CD4-positive, alpha-beta T cell (primary cell): ENCODE results near the gene IRF6. TPM values are rescaled to one million over a fixed set of nuclear protein-coding genes. Genes with fewer than 3 reads are reported as not detected.

Experiments
- ATAC-seq: fragments of 200-7000 bp; cut with Tn5 transposase; one replicate; pipeline ENCODE4 v1.10.0; 2022; ENCODE audit warnings: mild to moderate bottlenecking; ENCODE audit not compliant: poor library complexity
- CTCF ChIA-PET: fragments of 350-600 bp; sonication (Branson Sonifier 250); formaldehyde crosslinking; loops from one replicate; lab custom pipeline; 2021; ENCODE audit warnings: antibody characterized with exemption, inconsistent platforms; lab: Charles Lee
- POLR2A ChIA-PET: fragments of 350-600 bp; sonication (Branson Sonifier 250); formaldehyde crosslinking; loops from one replicate; lab custom pipeline; 2021; ENCODE audit warnings: antibody characterized with exemption, inconsistent platforms; lab: Charles Lee
- DNase-seq, 14 experiments: peaks; one replicate each; pipeline ENCODE4 v3.0.0-alpha.2; 2013 to 2020; ENCODE audit warnings: mixed read lengths in 2 of 14
- H3K27ac ChIP-seq, 2 donors: one replicate each; pipeline versions ENCODE4 v1.5.1 to v1.7.0; 2013; ENCODE audit warnings: low read length in 2 of 2, low read depth in 1 of 2, mild to moderate bottlenecking in 1 of 2
- H3K27me3 ChIP-seq, 2 experiments: 1 replicate in 1 of 2; 2 replicates in 1 of 2; pipeline versions ENCODE4 v1.6.1 to v1.7.0; 2013; ENCODE audit warnings: low read length in 2 of 2, control low read depth in 1 of 2, mild to moderate bottlenecking in 1 of 2, moderate library complexity in 1 of 2; ENCODE audit not compliant: insufficient read depth in 2 of 2, control insufficient read depth in 1 of 2
- H3K36me3 ChIP-seq: one replicate; pipeline ENCODE4 v1.6.1; 2013; ENCODE audit warnings: low read length, control low read depth; ENCODE audit not compliant: insufficient read depth
- H3K4me1 ChIP-seq: one replicate; pipeline ENCODE4 v1.6.1; 2013; ENCODE audit warnings: low read length, control low read depth; ENCODE audit not compliant: insufficient read depth
- H3K4me3 ChIP-seq: one replicate; pipeline ENCODE4 v1.5.1; 2013; ENCODE audit warnings: mild to moderate bottlenecking, low read length, moderate library complexity
- H3K9me3 ChIP-seq, 2 experiments: 1 replicate in 1 of 2; 2 replicates in 1 of 2; pipeline versions ENCODE4 v1.6.1 to v1.7.0; 2013; ENCODE audit warnings: low read length in 2 of 2, mild to moderate bottlenecking in 2 of 2, control low read depth in 1 of 2, moderate library complexity in 1 of 2; ENCODE audit not compliant: control insufficient read depth in 1 of 2, insufficient read depth in 1 of 2
- H3K27ac Mint-ChIP-seq: one replicate; pipeline ENCODE4 v1.8.0; 2020; ENCODE audit warnings: mixed read lengths
- H3K27me3 Mint-ChIP-seq: one replicate; pipeline ENCODE4 v1.8.0; 2021; ENCODE audit warnings: mixed read lengths
- H3K36me3 Mint-ChIP-seq: one replicate; pipeline ENCODE4 v1.8.0; 2021; ENCODE audit warnings: low read depth, mixed read lengths
- H3K4me1 Mint-ChIP-seq: one replicate; pipeline ENCODE4 v1.8.0; 2021; ENCODE audit warnings: low read depth, mixed read lengths
- H3K4me3 Mint-ChIP-seq: one replicate; pipeline ENCODE4 v1.8.0; 2020; ENCODE audit warnings: mild to moderate bottlenecking, mixed read lengths
- H3K9me3 Mint-ChIP-seq: one replicate; pipeline ENCODE4 v1.8.0; 2020; ENCODE audit warnings: mixed read lengths
- intact Hi-C, 2 experiments: fragments of 100-400 bp; cut with DNase I in 1 of 2; cut with micrococcal nuclease in 1 of 2; formaldehyde crosslinking; loops; one replicate each; pipeline versions ENCODE4 v1.15.1 to v1.9.0; 2023 to 2025; cut with DNase I, micrococcal nuclease
- total RNA-seq, 174 experiments: library from RNA in 2 of 174; stranded (reverse) in 2 of 174; gene quantifications; one replicate each; pipeline ENCODE4 v1.2.3 and lab custom pipeline; 2021 to 2026
- TF ChIP-seq, protein P1 (sequence below): fragments of 200-600 bp; IDR thresholded peaks from one replicate; pipeline ENCODE4 v1.8.0; 2022; ENCODE audit warnings: antibody characterized with exemption, mild to moderate bottlenecking

The IRF6 gene
- total RNA-seq, 2 experiments from 2014 or later = 0.74 to 1.7 TPM

DNA sequence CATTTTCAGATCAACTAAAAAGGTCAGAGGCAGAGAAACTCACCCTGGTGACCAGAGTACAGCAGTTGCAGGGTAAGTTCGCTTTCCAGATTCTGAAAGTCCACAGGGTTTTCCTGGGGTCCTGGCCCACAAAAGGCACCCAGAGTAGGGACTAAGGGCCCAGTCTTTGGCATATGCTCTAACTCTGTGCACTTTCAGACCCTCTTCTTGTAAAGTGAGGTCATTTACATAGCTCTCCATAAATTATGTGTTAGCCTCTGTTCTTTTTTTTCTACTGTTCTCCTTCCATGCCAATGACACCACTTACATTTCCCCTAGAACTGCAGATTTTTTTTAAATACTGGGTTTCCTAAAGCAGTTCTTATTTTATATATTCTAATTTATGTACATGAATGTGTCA is 27.8 kb downstream of the IRF6 start:
- Mint-ChIP-seq H3K9me3 (no peaks in the 10 kb centered on the region), H3K4me1 (peaks cover 38% of the 10 kb centered on the region), H3K36me3 (peaks cover 59% of the 10 kb centered on the region), H3K27ac (peak overlapping the region; percentile 57), H3K27me3 (no peaks in the 10 kb centered on the region), H3K4me3 (no peak overlapping the region)
- TF ChIP-seq, protein P1, sequence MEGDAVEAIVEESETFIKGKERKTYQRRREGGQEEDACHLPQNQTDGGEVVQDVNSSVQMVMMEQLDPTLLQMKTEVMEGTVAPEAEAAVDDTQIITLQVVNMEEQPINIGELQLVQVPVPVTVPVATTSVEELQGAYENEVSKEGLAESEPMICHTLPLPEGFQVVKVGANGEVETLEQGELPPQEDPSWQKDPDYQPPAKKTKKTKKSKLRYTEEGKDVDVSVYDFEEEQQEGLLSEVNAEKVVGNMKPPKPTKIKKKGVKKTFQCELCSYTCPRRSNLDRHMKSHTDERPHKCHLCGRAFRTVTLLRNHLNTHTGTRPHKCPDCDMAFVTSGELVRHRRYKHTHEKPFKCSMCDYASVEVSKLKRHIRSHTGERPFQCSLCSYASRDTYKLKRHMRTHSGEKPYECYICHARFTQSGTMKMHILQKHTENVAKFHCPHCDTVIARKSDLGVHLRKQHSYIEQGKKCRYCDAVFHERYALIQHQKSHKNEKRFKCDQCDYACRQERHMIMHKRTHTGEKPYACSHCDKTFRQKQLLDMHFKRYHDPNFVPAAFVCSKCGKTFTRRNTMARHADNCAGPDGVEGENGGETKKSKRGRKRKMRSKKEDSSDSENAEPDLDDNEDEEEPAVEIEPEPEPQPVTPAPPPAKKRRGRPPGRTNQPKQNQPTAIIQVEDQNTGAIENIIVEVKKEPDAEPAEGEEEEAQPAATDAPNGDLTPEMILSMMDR = no peak
- no peak for ATAC-seq
- Histone ChIP-seq H3K4me3 (no peak overlapping the region), H3K9me3 (no peaks in the 10 kb centered on the region), H3K36me3 (peaks cover 97% of the 10 kb centered on the region), H3K27ac (no peak overlapping the region), H3K4me1 (peaks cover 33% of the 10 kb centered on the region), H3K27me3 (no peaks in the 10 kb centered on the region)
- intact Hi-C loops = no loop called here
- POLR2A ChIA-PET = interaction anchor here (1.2 to 11.3 kb wide), 2 partner anchors 10 to 29 kb away, joined by 3 to 245 read pairs; no protein-coding TSS in a partner anchor
- CTCF ChIA-PET = interaction anchor here (1.2 to 1.4 kb wide), 2 partner anchors 9 to 30 kb away, joined by 3 to 4 read pairs; no protein-coding TSS in a partner anchor
- DNase-seq = no peak

- Mint-ChIP-seq H3K9me3 (no peaks in the 10 kb centered on the region), H3K27me3 (no peaks in the 10 kb centered on the region), H3K4me1 (peaks cover 35% of the 10 kb centered on the region), H3K27ac (peak overlapping the region; percentile 57), H3K4me3 (no peak overlapping the region), H3K36me3 (peaks cover 56% of the 10 kb centered on the region)
- no peak overlapping the region for H3K4me3 ChIP-seq
- intact Hi-C loops = no loop called here
- peaks cover 34% of the 10 kb centered on the region for H3K4me1 ChIP-seq
- DNase-seq (no peak), ATAC-seq (no peak)
- H3K27me3 ChIP-seq = no peaks in the 10 kb centered on the region
- CTCF ChIA-PET = interaction anchor here (1.2 to 1.4 kb wide), 2 partner anchors 9 to 30 kb away, joined by 3 to 4 read pairs; no protein-coding TSS in a partner anchor
- H3K27ac ChIP-seq = no peak overlapping the region
- TF ChIP-seq, protein P1 = no peak
- peaks cover 98% of the 10 kb centered on the region for H3K36me3 ChIP-seq
- no peaks in the 10 kb centered on the region for H3K9me3 ChIP-seq
- POLR2A ChIA-PET = interaction anchor here (0.5 to 11.3 kb wide), 4 partner anchors 10 to 551 kb away, joined by 3 to 245 read pairs (median 41); partner anchors contain the start of genes HHAT and TRAF3IP3
Measured at GRCh38 chr1:209777587-209777986, 28.4 kb downstream of the IRF6 start.

DNA sequence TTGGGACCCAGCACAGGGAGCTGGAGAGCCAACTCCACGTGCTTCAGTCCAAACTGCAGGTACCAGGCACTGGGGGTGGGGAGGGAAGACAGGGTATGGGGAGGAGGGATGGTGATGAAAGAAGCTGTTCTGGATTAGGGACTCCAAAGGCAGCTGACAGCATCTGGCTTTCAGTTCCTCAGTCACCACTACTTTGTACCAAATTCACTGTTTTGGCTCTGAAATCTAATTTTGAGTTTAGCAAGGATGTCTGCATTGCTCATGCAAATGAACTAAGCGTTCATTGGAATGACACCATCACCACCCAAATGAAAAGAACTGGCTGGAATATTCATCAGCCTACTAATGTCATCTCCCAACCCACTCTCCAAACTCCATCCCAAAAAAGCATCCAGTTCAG is 30.3 kb downstream of the IRF6 start:
- peaks cover 37% of the 10 kb centered on the region for H3K36me3 Mint-ChIP-seq
- DNase-seq (no peak), ATAC-seq (no peak)
- POLR2A ChIA-PET = interaction anchor here (1.0 to 11.3 kb wide), 7 partner anchors 8 to 101 kb away, joined by 3 to 245 read pairs (median 9); partner anchors contain the start of genes C1orf74, G0S2 and TRAF3IP3
- no peaks in the 10 kb centered on the region for H3K9me3 Mint-ChIP-seq
- peaks cover 53% of the 10 kb centered on the region for H3K4me1 ChIP-seq
- no peak overlapping the region for H3K4me3 Mint-ChIP-seq
- H3K9me3 ChIP-seq = no peaks in the 10 kb centered on the region
- intact Hi-C loops = no loop called here
- peak overlapping the region in 1 of 2 donors; percentile 29 for H3K27ac ChIP-seq
- peaks cover 31% of the 10 kb centered on the region for H3K4me1 Mint-ChIP-seq
- peaks cover 87% of the 10 kb centered on the region for H3K36me3 ChIP-seq
- H3K27ac Mint-ChIP-seq = no peak overlapping the region
- TF ChIP-seq, protein P1 = no peak
- no peaks in the 10 kb centered on the region for H3K27me3 ChIP-seq
- no peak overlapping the region for H3K4me3 ChIP-seq
- H3K27me3 Mint-ChIP-seq = no peaks in the 10 kb centered on the region
- CTCF ChIA-PET = interaction anchor here (1.5 kb wide), 1 partner anchor 52 kb away, joined by 4 read pairs; the partner anchor contains the start of gene UTP25
